DMS114 treated with DMSO at 0.1 percent for 48 hours (cell line): ENCODE results near the gene SCCPDH.
A peak's percentile ranks its signal among the peaks of the same experiment; 100 is the strongest.
"Not testable (repeated sequence)": the region's sequence is repeated elsewhere in the genome, so short reads cannot be mapped to it uniquely, and the experiment has no call there.

Source experiments
- DNase-seq: peaks from one replicate; lab custom pipeline; 2025; ENCODE audit not compliant: unreplicated experiment; lab: John Stamatoyannopoulos, UW

SCCPDH gene, protein sequence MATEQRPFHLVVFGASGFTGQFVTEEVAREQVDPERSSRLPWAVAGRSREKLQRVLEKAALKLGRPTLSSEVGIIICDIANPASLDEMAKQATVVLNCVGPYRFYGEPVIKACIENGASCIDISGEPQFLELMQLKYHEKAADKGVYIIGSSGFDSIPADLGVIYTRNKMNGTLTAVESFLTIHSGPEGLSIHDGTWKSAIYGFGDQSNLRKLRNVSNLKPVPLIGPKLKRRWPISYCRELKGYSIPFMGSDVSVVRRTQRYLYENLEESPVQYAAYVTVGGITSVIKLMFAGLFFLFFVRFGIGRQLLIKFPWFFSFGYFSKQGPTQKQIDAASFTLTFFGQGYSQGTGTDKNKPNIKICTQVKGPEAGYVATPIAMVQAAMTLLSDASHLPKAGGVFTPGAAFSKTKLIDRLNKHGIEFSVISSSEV

DNA sequence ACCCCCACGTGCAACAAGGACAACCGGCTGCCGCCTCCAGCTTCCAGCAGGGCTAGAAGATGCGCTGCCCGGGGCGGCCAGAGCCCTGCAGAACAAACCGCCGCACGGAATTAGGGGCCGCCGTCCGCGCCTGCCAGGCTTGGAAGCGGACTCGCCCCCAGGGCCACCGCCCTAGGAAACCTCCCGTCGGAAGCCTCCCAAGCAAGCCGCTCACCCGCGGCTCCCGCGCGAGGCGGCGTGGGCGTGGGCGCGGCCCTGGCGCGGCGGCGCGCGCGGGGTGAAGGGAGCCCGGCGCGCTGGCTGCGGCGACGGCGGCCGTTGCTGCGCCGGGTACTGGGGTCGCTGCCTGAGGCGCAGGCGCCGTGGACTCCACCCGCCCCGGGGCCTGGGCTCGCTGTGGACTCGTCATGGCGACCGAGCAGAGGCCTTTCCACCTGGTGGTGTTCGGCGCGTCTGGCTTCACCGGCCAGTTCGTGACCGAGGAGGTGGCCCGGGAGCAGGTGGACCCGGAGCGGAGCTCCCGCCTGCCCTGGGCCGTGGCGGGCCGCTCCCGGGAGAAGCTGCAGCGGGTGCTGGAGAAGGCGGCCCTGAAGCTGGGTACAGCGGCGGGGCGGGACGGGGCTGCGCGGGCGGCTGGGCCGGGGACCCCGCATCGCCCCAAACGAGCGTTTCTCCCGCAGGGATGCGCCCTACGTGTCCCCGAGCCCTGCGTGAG lies at the start of gene SCCPDH:
SCCPDH (plus strand) TSS at position 394 of the 715 bp plus-strand sequence; CDS start at position 408, 14 bp downstream.
- DNase-seq = peak; percentile 51

DNA sequence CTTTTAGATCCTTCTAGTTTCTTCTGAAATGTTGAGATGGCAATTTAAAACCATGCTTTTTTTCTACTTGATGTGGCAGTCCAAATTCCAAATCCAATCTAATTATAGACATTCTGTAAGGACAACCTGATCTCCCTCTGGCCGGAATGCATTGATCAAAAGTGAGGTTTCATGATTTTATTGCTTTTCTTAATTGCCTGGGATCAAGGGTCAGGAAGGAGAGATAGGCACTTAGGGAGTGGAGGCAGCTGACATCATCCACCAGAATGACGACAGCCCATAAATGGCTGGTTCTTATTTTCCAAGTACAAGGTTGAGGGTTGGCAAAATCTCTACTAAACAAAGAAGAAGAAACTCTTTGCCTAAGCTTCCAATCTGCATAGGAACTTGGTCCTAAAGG lies 46.4 kb upstream of the SCCPDH start:
- DNase-seq = no peak

DNA sequence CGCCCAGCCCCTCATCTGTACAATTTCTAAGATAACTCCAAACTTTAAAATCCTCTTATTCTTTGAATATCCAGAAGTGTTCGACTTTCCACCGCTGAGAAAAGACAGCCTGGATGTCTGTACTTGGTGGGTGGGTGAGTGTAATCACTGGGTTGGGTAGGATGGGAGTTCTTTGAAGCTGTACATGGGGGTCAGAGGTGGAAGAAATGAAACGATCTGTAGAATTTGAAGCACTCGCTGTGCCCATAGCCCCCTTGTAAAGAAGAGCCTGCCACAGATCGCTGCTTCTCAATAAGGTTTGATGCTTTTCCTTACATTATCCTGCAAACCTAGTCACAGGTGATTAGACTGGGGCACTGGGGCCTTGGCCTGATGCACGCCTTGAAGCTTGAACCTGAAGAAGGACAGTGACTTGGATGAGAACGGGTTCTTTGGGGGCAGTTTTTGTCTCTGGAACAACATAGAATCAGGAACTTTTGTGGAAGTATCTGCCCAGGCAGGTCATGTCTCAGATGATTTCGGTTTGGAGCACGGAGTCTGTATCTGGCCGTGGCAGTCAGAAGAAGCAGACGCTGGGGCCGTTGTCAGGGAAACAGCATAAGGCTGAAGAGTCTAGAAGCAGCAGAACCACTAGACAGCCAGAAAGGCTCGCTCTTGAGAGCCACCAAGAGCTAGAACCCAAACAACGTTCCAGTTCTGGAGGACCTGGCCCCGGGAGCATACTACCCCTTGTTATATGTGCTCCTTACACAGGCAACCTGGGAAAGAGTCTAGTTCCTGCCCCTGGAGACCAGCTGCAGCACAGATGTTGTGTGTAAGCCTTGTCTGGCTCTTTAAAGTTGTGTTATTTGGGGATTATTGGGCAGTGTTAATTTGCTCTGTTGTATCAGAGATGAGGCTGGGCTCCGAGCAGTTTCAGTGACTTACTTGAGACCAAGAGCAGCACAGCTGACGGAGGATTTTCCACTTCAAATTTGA lies 45.1 kb upstream of the SCCPDH start:
- DNase-seq = no peak

DNA sequence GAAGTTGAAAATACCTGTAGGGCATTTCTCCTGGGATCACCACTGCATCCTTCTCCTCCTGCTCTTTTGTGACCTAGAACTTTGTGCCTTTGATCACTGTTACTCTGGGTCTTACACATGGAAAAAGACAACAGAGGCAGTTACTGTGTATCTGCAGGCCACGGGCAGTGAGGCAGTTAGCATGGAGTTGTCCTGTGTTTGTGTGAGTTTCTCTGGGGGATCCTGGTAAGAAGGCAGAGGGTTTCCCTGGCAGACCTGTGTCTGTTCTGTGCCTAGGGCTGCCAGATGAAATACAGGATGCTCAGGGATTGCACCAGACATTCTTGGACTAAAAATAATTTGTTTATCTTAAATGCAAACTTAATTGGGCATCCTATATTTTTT lies 44.4 kb upstream of the SCCPDH start:
- DNase-seq = no peak

DNA sequence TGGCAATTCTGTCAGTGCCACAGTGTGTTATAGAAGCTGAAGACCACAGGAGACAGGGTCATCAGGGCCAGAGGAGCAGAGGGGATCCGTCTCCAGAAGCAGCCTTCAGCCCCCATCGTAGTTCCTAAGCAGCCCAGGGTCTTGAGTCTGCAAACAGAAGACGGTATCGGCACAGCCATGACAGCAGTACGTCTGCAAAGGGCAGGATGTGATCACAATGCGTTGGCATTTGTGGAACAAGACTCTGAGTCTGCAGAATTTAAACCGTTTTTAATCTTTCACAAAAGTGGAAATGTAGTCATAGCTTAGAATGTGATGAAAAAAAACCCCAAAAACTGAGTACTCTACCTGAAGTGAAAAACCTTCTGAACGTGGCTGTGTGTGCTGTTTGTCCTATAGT lies 44.0 kb upstream of the SCCPDH start:
- DNase-seq = no peak

DNA sequence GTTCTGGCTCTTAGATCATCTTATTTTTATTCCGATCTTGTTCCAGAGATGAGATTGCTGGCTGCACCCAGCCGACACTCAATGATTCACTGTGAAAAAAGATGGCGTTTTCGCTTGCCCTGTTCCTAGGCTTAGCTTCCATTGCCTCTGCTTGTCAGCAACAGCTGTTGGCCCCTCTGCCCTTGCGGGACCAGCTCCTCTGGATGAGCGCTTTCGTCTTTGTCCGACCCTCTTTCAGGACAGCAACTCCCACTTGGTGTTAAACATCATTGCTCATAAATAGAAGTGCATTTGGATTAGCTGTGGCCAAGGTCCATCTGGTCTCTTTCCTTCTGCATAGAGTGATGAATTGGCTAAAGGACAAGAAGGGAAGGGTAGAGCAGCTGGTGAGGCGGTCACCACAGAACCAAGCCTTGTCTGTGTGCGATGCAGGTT lies 43.5 kb upstream of the SCCPDH start:
- DNase-seq = no peak

DNA sequence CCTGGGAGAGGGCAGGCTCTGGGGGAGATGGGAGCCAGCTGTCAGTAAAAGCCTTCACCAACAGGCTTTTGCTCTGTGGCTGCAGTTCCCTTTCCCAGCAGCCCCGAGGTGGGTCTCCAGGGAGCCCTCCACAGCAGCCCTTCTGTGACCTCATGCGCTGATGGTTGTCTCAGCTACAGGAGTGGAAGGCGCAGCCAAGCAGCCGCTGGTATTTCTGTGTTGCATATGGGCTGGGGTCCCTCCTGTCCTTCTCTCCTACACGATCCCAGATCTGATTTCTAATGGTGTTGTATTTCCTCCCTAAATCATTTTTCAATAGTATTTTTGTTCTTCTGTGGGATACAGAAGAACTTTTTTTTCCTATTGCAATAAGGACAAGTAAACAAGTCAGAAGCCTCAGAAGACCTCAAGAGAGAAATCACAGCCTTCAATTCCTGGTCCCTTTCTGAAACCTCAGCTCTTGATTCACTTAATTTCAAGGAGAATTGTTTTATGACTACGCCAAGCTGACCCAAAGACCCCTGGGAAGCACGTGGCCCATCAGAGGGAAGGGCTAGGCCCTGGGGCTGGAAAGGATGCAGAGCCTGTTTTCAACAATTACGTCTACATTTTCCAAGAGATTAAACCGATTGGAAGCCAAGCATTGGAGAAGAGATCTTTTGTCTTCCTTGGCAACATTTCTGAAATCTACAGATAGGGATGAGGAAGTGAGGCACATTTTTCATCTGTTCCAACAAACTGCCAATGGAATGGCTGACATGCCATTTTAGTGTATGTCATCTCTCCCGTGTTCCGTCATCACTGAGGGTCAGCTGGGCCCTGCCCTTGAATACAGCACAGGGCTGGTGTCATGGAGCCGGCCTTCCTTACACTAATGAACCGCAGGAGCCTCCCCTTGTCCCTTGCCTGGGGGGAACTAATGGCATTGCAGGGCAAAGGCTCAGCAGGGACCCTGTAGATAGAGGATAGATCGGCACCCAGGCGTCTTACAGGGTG lies 42.0 kb upstream of the SCCPDH start:
- DNase-seq = no peak

DNA sequence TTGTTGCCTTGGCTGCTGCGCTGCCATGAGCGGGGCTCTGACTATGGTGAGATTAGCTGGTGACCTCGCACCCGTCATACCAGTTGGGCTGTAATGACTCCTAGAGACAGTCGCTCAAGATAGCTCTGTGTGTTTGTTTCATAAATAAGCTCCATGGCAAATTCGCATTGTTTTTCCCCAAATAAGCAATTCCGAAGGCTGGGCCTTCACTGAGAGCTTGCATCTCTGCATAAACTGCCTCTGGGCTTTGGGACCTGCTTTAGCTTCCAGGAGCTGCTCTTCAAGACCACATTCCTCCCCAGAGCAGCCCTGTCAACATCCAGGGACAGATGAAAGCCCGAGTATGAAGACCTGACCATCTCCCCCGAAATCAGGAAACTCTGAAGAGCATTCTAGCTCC lies 40.7 kb upstream of the SCCPDH start:
- DNase-seq = no peak

DNA sequence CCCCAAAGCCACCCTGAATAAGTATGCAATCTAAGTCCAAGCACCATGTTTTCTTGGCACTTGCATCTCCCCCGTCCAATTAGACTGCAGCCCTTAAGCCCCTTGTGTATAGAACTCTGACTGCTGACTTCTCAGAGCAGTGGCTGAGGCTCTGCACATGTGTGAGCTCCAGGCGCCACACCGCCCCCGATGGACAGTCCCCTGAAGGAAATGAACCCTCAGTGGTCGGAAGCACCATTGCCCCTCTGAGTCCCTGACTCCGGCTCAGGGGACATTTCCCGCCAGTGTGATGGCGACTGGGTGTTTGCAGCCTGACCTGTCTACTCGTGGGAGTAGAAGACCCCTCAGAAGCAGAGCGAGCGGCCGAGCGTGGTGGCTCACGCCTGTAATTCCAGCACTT lies 37.2 kb upstream of the SCCPDH start:
- no peak for DNase-seq

DNA sequence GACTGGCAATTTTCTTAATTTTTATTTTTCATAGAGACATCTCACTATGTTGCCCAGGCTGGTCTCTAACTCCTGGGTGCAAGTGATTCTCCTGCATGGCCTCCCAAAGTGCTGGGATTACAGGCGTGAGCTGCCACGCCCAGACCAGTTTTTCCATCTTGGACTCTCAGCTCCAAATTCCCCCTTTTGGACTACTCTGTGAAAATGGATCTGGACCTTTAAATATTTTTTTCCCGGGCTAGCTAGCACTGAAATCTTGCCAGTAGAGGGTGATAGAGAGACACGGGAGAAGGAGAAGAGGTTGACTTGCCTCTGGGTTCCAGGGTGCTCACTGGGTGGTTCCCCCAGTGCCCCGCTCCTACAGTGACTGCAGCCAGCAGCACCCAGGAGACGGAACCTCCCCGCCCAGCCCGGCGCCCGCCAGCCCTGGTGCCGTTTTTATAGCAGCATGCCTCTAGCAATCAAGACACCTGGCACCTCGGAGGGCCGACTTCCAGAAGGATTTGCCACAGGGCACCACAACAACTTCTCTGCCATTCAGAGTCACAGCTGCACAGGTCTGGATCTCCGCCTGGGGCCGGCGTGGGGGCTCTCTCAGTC lies 34.7 kb upstream of the SCCPDH start:
- peak; percentile 64 for DNase-seq

DNA sequence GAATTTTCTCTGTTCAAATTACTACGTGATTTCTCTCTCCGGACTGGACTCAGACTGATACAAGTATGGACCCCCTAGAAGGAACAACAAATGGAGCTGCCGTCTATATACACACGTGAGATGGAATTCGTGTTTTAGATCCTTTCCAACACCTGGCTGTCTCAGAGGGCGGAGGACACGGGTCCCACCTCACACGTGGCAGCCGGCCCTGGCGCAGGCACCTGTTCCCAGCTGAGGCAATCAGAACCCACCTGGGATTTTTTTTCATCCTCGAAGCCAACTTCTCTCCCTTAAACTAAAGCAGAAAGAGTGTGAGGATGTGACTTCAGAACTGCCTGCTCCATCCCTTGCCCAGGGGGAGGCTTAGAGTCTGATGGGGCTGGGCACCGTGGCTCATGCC lies 34.1 kb upstream of the SCCPDH start:
- DNase-seq = no peak

DNA sequence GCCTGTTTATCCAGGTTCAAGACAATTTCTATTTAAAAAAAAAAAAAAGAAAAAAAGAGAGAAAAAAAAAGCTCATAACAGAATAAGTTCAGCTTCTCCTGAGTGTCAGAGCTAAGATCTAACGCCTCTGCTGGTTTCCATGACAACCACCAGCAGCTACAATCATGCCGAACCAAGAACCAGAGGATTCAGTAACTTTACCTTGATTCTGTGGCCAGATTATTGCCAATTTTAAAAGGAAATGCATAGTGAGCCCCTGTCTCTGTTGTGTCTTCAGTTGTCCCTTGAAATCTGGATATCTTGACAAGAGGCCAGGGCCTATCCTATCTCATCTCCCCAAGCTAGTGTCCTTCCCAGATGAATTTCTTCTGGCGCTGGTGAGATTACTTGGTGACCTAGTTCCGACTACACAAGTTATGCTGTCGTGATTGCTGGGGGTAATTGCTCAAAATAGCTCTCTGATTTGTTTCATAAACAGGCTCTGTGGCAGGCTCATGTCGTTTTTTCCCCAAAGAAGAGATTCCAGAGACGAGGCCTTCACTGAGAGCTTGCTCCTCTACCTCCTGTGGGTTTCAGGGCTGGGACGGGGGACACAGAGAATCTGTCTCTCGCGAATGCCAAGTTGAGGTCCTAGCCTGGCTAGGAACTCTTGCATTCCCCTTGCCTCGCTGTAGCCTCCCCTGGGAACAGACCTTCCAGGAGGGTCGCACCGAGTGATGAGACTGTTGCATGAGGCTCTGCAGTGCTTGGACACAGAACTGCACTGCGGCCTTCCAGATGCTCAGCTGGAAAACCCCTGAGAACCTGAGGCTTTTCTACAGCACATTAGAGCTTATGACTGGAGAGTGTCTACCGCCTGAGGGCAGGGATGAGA lies 32.4 kb upstream of the SCCPDH start:
- DNase-seq = no peak

DNA sequence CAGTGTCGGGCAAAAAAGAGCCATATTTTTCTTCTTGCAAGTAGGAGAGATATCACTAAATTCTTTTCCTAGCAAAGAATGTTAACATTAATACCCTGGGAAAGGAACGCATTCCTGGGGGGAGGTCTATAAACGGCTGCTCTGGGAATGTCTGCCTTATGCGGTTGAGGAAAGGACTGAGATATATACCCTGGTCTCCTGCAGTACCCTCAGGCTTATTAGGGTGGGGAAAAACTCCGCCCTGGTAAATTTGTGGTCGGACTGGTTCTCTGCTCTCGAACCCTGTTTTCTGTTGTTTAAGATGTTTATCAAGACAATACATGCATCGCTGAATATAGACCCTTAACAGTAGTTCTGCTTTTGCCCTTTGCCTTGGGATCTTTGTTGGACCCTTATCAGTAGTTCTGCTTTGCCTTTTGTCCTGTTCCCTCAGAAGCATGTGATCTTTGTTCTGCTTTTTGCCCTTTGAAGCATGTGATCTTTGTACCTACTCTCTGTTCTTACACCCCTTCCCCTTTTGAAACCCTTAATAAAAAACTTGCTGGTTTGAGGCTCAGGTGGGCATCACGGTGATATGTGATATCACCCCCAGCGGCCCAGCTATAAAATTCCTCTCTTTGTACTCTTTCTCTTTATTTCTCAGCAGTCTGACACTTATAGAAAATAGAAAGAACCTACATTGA lies 29.9 kb upstream of the SCCPDH start:
- not testable (repeated sequence) for DNase-seq

DNA sequence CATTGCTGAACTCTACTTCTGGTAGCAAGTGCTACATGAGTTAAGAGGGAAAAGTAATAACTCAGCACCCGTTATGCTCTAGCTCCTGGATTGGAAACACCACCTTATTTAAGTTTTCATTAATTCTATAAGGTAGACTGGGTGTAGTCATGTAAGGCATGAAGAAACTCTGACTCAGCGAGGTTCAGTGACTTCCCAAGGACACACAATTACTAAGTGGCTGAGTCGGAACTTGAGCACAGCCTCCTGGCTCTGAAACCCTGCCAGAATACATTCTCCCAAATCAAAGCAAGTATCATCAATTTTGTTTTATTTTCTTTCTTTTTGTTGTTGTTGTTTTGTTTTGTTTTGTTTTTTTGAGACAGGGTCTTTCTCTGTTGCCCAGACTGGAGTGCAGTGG lies 29.1 kb upstream of the SCCPDH start:
- no peak for DNase-seq

DNA sequence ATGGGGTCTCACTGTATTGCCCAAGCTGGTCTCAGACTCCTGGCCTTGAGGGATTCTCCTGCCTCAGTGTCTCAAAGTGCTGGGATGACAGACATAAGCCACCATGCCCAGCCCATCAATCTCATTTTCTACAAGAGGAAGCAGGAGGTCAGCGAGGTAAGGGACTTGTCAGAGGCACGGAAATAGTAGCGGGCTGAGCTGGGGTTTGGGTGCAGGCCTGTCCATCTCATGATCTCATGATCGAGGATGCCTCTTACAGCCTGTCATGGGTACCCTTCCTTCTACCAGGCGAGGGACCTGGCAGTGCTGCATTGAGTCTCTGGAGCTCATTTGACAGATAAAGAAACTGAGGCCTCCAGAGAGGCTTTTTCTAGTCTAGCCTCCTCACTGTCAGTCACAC lies 28.5 kb upstream of the SCCPDH start:
- DNase-seq = no peak

DNA sequence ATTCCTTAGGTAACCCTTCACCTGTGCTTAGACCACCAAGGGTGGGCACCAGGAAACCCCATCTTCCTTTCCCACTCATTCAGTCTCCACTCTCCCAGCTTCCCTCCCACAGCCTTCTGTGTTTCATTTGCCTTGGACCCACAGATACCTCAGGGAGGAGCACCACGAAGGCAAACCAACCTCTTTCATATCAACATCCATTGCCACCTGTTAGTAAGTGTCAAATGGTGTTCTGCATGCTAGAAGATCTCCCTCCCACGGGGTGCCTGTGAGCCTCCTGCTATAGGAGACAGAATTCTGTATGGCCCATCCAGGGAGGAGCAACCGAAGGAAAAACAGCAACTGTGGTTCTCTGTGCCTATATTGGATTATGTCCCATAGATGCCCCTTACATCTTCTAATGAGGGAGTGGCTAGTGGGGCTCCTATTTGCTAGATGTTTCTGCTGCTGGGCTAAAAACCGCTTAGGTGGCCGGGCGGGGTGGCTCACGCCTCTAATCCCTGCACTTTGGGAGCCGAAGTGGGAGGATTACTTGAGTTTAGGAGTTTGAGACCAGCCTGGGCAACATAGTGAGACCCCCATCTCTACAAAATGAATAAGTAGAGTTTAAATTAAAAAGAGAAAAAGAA lies 25.6 kb upstream of the SCCPDH start:
- no peak for DNase-seq

DNA sequence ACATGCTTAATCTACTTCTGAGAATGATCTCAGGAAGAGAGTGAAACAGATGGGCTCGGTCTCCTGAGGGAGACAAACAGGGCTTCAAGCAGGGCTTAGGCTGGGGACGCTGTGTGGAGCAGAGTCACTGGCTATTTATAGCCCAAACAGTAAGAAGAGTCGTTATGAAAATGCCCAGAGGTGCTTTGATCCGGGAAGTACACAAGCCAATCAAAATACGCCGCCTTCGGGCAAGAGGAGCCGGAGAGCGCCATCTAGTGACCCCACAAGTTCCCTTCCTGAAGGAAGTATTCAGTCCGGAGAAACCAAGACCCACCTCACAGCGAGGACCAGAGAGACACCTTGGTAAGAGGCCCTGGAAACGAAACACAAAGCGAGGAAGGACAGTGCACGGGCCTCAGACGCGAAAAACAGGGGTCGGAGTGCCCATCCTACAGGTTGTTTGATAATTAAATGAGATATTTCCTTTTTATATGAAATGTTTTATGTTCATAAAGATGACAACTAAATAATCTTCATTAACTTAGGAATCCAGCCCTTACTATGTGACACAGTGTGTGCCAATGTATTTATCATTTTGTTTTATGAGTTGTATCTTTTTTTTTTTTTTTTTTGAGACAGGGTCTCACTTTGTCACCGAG lies 25.0 kb upstream of the SCCPDH start:
- DNase-seq = peak; percentile 78
